HTERT RPE-1 (cell line): ENCODE data around the gene MINDY4.

Experiments used
- in situ Hi-C: fragments of 300-500 bp; cut with MboI; formaldehyde crosslinking; loops from 4 replicates; pipeline ENCODE4 v1.14.3; 2020; ENCODE audit warnings: low sequenced_read_pairs

Gene MINDY4

GRCh38 chr7:30925913-30926312 is 154.7 kb downstream of the MINDY4 start:
- in situ Hi-C loops = no loop called here

GRCh38 chr7:30926313-30926712 is 155.1 kb downstream of the MINDY4 start:
- in situ Hi-C loops = no loop called here

DNA sequence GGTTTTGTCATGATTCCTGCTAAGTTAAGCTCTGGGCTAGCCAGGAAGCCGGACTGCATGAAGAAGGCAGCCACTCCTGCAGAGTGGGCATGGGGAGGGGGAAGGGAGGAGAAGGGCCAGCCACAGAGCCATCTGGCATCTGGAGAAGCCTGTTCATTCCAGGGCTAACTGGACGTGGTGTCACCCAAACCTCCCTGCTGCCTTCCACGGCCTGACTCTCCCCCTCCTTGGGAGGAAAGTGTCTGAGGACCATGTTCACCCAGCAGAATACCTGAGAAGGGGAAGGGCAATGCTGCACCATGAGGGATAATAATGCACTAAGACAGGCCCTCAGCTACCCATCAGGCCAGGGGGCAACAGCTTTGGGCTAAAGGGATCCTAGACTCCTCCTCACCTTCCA is 155.8 kb downstream of the MINDY4 start:
- in situ Hi-C loops = no loop called here

GRCh38 chr7:30927559-30927958 is 156.3 kb downstream of the MINDY4 start:
- in situ Hi-C loops = no loop called here

DNA sequence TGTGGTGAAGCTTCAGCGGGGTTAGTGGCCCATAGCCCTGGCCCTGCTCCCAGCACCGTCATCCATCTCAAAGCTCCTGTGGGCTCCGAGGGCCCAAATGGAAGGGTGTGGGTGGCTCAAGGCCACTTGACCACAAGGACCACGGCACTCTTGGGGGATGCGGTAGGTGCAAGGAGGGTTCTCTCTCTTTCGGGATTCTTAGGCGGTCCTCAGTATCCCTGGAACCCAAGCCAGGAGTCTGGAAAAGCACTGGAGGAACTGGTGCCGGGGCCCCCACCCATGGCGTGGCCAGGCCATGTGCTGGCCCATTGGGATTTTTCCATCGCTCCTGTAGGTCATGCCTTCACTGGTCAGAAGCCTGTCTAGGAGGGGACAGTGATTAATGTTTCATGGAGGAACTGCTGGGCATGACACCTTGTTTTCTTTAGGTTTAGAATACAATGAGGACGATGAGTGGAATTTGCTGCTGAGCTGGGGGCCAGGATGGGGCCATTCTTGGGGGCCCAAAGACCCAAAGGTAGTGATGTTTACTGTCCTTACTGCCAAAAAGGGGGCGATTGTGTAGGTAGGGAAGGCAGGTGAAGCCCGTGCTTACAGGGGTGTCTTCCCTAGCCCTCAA is 157.1 kb downstream of the MINDY4 start:
- in situ Hi-C loops = no loop called here

DNA sequence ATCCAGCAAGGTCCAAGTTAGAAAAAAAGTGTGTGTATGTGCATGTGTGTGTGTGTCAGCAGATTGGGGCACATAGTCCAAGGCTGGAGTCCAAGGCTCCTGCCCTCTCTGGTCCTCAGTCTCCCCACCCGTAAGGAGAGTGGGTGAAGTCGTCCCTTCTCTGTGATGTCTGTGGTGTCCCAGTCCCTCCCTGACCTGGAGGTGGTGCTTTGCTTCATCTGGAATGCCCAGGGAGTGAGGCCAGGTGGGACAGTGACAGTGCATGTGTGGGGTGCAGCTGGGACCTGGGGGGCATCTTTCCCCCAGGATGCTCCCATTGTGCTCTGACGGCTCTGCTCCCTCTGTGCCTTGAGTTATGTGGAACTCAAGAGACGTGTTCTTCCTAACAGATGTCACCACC is 158.5 kb downstream of the MINDY4 start:
- in situ Hi-C loops = no loop called here

- in situ Hi-C loops = no loop called here
These were observed 159.4 kb downstream of the MINDY4 start for GRCh38 chr7:30930621-30931020.

DNA sequence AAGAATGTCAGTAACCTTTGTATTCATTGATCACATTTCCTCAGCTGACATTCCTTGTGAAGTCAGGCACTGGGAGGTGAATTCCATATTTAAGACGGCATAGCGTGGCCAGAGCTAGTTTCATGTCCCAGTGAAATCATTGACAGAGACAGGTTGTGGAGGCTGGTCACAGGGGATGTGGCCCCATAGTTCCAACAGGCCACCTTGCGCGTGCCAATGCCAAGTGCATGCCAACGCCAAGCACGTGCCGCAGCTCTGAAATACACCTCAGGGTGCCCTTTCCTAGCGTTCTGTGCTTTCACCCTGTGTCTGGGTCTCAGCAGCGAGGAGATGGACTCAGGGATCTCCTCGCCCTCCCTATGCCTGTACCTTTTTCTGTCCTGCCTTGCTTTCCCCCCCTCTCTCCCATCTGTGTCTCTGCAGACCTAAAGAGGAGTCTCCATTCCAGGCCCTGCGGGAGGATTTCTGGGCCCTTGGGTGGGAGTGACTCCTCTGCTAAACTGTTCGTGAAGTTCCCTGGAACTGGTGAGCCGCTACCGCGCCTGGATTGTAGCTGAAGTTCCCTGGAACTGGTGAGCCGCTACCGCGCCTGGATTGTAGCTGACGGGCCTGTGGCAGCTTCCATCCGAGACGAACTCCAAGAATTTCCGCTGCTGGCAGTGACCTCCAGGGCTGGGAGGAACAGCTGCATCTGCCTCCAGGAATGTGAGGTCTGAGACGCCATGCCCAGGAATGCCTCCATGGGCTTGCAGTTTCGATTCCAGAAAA is 160.1 kb downstream of the MINDY4 start:
- in situ Hi-C loops = no loop called here

DNA sequence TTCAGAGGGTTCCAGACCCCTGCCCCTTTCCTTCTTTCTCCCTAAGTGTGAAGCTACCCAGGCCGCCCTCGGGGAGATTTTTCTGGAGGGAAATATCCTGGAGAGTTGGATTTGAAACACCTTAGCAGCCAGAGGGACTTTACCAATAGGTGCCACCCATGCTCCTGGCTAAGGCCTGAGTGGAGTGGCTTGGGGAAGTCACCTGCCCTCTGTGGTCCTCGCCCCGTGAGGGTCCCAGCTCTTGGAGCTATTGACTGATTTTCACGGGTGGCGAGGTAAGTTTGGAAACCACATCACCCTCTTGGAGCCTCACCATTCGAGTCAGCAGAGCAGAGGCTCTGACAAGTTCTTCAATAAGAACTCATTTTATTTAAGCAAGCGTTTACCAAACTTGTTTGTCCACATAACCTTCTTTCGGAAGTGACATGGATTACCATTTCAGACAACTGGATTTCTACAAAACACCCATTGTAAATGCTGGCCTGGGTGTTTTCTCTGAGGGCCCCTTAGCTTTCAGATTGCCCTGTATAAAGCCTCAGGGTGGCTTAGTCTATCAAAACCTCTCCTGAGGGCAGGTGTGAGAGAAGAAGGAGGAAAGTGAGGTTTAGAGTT is 160.8 kb downstream of the MINDY4 start:
- in situ Hi-C loops = no loop called here

GRCh38 chr7:30932562-30932961 is 161.3 kb downstream of the MINDY4 start:
- in situ Hi-C loops = no loop called here

DNA sequence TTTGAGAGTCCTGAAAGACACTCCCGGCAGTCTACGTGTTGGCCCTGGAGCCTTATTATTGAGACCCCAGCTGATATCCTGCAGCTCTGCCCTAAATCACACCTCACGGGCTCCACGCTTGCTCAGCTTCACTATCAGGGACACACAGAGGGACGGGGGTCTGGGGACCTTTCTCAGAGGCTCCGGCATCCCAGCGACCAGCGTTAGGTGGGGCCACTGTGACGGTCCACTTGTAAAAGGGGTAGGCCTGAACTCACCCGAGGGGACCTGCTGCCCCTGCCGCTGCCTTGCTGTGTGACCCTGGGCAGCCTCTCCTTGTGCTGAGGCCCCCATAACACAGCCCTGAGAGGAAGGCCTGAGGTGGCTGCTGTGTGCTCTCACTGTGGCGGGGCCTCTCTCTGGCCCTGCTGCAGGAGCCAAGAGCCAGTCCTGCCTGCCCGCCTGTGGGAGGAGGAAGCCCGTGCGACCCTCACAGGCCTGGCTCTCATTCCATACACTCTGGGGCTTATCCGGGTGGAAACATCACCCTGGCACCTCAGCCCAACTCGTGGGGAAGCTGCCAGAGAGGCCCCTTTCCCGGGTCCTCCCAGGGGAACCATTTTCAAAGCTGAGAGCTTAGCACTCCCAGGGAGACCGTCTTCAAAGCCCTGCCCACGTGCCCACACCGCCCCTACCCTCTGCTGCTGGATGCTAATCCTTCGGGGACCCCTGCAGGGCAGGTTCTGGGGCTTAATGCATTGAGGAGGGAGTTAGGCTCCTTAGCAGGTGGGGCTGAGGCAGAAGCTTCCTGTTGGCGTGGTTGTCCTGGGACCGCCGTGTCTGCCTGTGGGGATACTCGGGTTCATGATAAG is 162.1 kb downstream of the MINDY4 start:
- in situ Hi-C loops = no loop called here

DNA sequence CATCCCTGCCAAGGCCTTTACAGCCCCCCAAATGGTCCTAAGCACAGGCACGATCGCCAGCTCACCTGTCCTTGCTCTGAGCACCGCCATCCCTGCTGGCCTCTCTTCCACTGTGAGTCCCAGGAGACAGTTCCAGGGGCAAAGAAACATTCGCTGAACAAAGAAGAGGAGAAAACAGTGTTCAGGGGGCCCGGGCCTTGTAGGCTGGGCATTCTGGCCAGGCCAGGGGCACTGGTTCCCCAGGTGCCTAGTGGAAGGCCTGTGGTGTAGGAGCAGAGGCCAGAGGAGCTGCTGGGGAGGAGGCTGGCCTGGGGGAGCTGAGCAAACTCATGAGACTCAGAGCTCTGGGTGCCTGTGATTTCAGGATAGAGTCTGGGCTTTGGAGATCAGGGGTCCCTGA is 163.0 kb downstream of the MINDY4 start:
- in situ Hi-C loops = no loop called here

- in situ Hi-C loops = no loop called here
These were observed 163.7 kb downstream of the MINDY4 start for GRCh38 chr7:30934732-30935568.

DNA sequence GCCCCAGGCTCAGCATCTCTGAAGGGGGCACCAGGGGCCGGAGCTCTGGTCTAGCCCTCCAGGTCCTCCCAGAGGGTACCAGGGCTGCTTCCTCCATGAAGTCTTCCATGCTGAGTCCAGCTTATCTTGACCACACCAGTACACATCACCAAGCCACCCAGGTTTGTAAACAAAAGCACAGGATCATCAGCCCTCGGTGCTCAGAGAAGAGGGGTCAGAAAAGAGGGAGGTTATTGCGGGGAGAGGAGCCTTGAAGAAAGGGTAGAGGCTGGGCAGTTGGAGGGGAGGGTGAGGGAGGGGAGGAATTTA is 164.3 kb downstream of the MINDY4 start:
- in situ Hi-C loops = no loop called here

DNA sequence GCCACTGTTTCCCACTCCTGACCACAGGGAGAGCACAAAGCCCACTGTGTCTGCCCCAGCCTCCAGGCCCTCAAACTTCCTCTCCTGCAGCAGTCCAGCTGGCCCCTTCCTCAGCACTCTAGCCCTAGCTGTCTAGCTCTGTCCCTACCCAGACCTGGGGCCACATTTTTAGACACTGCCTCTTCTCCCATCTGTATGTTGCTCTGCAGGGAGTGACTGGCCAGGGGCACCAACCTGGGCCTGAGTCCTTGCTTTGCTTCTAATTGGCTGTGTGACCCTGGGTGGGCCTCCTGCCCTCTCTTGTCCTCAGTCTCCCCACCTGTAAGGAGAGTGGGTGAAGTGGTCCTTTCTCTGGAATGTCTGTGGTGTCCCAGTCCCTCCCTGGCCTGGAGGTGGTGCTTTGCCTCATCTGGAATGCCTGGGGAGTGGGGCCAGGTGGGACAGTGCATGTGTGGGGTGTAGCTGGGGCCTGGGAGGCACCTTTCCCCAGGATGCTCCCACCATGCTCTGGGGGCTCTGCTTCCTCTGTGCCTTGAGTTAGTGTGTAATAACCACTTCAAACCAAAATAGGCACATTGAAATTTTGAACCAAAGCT is 165.5 kb downstream of the MINDY4 start:
- in situ Hi-C loops = no loop called here

DNA sequence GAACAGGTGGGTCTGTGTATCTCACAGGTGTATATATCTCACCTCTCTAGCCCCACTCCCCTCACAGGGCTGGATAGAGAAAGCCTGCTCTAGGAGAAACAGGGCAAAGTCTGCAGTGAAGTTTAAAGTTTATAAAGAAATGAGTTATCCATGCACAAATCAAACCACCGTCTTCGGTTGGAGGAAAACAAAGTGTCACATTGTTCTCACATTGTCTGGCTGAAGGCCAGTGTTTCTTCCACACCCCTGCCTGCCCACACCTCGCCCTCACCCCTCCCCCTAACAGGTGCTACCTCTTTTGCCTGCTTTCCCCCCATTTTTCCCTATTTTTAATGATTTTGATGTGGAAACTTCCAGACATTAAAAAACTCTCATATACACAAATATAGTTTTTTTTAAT is 166.2 kb downstream of the MINDY4 start:
- in situ Hi-C loops = no loop called here

DNA sequence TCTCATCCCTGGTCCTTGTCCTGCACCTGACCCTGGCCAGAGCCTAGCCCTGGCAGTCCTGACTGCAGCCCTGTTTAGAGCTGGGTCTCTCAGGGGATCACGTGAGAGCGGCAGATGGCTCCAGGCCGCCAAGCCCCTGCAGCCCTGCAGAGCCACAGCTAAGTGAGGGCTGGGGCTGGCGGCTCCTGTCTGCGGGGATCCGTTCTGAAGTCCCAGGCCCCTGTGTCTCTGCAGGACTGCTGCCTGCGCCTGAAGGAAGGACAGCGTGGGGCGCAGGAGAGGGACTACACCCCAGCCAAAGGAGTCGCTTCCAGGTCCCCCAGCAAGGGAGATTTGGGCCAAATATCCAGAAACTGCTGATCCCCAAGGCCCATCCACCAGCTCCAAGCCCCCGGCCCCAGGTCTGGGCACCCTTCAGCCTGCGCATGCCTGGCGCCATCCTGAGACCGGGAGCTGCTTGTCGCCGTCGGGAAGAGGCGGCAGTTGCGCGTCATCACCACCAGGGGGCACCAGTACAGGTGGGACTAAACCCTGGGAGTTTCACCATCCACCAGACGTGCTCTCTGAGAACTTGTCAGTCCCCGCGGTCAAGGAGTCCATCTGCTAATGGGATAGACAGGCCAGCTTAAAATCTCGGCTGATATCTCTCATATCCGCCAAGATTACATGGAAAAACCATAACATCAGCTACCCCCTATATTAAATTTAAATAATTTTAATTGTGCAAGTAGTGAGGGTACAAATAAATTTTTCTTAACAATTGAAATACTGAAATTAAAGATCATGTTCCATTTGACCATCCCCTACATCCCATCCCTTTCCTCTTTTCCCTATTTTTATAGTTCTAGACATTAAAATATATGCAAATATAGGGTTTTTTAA is 167.5 kb downstream of the MINDY4 start:
- in situ Hi-C loops = no loop called here

GRCh38 chr7:30941582-30942323 is 170.5 kb downstream of the MINDY4 start:
- in situ Hi-C loops = no loop called here
